NK-92 (cell line): ENCODE data around the gene CCDC107.
"Not testable (repeated sequence)": the region's sequence is repeated elsewhere in the genome, so short reads cannot be mapped to it uniquely, and the experiment has no call there.

Source experiments
- DNase-seq: peaks from one replicate; lab custom pipeline; 2025; ENCODE audit not compliant: unreplicated experiment; lab: John Stamatoyannopoulos, UW

Gene CCDC107

GRCh38 chr9:35637427-35637955 is 20.6 kb upstream of the CCDC107 start:
- DNase-seq: not testable (repeated sequence)

DNA sequence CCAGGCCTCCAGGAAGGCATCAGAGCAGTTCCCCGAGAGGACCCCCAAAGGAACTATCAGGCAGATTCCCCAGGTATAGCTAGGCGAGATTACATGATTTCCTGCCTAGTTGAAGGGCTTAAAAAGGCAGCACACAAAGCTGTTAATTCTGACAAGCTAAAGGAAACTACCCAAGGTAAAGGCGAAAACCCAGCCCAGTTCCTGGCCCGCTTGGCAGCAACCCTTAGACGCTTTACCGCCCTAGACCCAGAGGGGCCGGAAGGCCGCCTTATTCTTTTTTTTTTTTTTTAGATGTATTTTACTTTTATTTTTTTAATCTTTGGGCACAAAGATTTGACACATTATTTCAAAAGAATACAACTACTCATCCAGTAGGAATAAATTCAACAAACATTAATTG is 19.3 kb upstream of the CCDC107 start:
- DNase-seq: not testable (repeated sequence)

DNA sequence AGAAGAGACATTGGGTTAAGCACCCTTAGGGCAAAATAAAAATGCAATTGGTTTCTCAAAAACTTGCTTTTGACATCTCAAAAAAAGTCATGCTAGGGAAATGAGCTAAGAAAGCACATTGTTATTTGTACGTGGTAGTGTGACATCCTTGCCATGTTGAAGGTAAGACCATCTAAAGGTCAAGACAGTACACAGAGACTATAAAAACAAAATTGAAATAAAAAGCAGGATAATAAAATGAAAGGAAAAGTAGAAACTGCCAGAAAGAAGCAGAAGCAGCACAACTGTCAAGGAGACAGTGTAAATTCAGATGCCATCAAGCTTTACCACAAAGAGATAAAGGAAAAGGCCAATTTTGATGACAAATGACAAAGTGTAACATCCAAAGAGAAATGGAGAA is 18.9 kb upstream of the CCDC107 start:
- not testable (repeated sequence) for DNase-seq

DNA sequence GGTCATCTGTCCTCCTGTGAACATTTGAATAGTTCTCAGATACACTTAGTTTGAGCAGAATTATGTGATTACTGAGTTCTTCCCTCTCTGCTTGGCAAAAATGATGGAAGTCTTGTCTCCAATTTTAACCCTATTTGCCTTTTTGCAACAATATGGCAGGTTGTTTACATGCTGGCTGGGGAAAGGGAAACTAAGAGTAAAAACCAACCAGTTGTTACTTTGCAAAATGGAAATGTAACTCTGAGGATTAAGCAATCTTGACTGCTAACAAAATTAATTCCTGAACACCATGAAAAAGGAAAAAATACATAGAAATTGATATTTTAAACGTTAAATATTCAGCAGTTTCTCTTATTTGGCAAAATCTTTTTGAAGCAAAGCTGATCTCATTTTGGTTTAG is 18.5 kb upstream of the CCDC107 start:
- DNase-seq: no peak

- DNase-seq: not testable (repeated sequence)
Observed at GRCh38 chr9:35640431-35640830, 17.7 kb upstream of the CCDC107 start.

GRCh38 chr9:35641478-35641877 is 16.6 kb upstream of the CCDC107 start:
- DNase-seq: not testable (repeated sequence)

- no peak for DNase-seq
Observed at GRCh38 chr9:35643046-35643445, 15.0 kb upstream of the CCDC107 start.

DNA sequence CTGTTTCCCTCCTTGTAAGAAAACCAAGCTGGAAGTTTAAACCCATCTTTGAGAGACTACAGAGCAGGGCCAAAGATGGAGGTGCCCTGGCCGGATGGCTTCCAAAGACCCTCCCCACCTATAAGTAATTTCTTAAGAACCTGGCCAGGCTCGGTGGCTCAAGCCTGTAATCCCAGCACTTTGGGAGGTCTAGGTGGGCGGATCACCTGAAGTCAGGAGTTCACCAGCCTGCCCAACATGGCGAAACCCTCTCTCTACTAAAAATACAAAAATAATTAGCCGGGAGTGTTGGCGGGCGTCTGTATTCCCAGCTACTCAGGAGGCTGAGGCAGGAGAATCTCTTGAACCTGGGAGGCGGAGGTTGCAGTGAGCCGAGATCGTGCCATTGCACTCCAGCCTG is 12.4 kb upstream of the CCDC107 start:
- DNase-seq: not testable (repeated sequence)

GRCh38 chr9:35646153-35646532 is 11.9 kb upstream of the CCDC107 start:
- no peak for DNase-seq

GRCh38 chr9:35646533-35647265 is 11.4 kb upstream of the CCDC107 start:
- peak; percentile 28 for DNase-seq

DNA sequence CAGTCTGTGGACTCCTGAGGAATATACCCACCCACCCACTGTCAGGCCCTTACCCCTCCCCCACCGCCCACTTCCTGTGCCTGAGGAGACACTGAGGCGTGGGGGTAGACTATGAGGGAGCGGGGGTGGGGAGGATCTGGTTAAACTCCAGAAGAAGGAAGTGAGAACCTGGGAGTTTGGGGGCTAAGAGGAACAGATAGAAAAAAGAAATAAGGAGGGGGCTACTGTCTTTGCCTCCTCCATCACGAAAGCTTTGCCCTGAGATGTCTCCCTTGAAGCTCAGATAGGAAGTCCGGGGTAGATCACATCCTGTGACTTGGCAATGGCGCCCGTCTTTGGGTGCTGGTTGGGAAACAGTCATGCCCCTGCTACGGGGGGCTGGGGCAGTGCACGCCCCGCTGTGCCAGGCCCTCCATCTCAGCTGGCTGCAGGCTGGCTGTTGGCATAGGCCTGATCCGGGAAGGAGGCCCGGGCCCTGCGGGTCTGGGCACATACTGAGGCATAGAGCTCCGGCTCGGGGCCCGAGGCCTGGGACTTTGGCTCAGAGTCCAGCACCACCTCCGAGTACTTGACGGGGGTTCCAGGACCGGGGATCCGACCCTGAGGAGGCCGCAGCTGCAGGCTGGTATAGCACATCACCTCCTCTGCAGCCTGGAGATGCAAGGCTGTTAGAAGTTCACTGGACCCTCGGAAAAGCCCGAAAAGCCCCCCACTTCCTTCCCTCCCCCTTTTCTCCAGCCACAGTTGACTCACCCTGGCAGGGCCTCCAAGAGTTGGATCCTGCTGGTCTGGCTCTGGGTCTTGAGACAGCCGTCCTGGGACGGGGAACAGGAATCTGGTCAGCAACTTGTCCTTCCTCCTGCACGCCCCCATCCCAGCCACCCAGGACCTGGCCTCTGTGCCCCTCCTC is 8.4 kb upstream of the CCDC107 start:
- no peak for DNase-seq

- no peak for DNase-seq
Observed at GRCh38 chr9:35650341-35651158, 7.5 kb upstream of the CCDC107 start, which contains the start of gene SIT1. SIT1 (minus strand) TSS chr9:35650931; CDS start chr9:35650853, 78 bp downstream.

DNA sequence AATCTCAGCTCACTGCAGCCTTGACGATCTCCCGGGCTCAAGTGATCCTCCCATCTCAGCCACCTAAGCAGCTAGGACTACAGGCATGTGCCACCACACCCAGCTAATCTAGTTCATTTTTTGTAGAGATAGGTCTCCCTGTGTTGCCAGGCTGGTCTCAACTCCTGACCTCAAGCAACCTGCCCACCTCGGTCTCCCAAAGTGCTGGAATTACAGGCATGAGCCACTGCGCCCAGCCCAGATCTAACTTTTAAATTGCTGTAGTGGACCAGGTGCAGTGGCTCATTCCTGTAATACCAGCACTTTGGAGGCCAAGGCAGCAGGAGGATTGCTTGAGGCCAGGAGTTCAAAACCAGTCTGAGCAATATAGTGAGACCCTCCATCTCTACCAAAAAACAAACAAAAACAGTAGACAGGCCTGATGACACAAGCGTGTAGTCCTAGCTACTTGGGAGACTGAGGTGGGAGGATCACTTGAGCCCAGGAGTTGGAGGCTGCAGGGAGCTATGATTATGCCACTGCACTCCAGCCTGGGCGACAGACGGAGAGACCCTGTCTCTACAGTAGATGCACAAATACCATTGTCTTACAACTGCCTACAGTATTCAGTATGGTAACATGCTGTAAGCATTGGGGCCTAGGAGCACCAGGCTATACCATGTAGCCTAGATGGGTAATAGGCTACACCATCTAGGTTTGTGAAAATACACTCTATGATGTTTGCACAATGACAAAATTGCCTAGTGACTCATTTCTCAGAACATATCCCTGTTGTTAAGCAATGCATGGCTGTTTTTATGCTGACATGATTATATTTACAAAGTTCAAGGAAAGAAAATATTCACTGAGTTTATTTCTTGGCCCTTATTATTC is 5.9 kb upstream of the CCDC107 start:
- DNase-seq: no peak

DNA sequence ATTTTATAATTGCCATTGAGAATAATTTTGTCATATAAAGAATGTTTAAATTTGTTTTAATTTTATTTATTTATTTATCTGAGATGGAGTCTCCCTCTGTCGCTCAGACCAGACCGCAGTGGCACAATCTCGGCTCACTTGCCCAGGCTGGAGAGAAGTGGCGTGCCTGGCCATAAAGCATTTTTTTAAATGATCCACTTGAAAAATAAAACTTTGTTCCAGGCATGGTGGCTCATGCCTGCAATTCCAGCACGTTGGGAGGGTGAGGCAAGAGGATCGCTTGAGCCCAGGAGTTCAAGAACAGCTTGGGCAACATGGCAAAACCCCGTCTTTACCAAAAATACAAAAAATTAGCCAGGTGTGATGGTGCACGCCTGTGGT is 5.3 kb upstream of the CCDC107 start:
- DNase-seq: no peak

DNA sequence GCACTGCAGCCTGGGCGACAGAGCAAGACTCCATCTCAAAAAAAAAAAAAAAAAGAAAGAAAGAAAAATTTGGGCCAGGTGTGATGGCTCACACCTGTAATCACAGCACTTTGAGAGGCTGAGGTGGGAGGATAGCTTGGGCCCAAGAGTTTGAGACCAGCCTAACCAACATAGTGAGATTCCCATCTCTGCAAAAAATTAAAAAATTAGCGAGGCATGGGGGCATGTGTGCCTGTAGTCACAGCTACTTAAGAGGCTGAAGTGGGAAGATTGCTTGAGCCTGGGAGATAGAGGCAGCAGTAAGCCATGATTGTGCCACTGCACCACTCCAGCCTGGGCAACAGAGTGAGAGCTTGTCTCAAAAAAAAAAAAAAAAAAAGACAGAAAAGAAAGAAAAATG is 4.5 kb upstream of the CCDC107 start:
- DNase-seq: no peak

- no peak for DNase-seq
Observed at GRCh38 chr9:35656348-35656747, 1.7 kb upstream of the CCDC107 start.

GRCh38 chr9:35656831-35657545 is 1.1 kb upstream of the CCDC107 start:
- DNase-seq: no peak

DNA sequence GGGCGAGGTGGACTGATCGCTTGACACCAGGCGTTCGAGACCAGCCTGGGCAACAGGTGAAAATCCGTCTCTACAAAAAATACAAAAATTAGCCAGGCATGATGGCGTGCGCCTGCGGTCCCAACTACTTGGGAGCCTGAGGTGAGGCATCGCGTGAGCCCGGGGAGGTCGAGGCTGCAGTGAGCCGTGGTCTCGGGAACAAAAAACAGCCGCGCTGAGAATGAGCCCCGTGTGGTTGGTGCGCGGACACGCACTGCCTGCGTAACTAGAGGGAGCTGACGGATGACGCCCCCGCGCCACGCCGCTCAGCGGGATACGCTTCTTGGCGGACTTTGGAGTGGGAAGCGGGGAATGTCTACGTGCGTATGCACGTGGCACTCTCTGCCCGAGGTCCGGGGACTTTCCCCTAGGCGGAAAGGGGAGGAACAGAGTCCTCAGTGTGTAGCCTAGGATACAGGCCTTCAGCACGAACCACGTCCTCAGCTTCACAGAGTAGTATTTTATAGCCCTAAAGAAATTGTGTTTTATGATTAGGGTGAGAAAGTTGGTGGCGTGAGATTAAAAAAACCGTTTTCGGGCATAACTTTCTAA is 451 bp upstream of the CCDC107 start, which contains the start of gene RMRP:
TSS of gene RMRP (minus strand) at position 474 of the 591 bp plus-strand sequence.
- peak; percentile 48 for DNase-seq

DNA sequence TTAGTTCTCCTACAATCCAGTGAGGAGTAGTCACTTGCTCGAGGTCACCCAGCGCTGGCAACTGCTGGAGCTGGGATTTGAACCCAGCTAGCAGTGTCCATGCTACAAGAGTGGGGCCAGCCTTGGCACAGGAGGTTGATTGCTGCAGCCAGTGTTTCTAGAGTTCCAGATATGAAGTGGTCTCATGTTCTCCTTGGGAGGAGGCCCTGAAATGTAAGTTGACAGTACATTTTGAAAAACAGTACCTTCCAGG is 802 bp downstream of the CCDC107 start:
- no peak for DNase-seq
